Epidermal melanocyte (primary cell): ENCODE data around the gene ZDHHC7.
"Not testable (repeated sequence)": the region's sequence is repeated elsewhere in the genome, so short reads cannot be mapped to it uniquely, and the experiment has no call there.

Experiments used
- DNase-seq: peaks from one replicate; pipeline ENCODE4 v3.0.0; 2011; ENCODE audit warnings: low spot score; ENCODE audit not compliant: insufficient read length

The ZDHHC7 gene

DNA sequence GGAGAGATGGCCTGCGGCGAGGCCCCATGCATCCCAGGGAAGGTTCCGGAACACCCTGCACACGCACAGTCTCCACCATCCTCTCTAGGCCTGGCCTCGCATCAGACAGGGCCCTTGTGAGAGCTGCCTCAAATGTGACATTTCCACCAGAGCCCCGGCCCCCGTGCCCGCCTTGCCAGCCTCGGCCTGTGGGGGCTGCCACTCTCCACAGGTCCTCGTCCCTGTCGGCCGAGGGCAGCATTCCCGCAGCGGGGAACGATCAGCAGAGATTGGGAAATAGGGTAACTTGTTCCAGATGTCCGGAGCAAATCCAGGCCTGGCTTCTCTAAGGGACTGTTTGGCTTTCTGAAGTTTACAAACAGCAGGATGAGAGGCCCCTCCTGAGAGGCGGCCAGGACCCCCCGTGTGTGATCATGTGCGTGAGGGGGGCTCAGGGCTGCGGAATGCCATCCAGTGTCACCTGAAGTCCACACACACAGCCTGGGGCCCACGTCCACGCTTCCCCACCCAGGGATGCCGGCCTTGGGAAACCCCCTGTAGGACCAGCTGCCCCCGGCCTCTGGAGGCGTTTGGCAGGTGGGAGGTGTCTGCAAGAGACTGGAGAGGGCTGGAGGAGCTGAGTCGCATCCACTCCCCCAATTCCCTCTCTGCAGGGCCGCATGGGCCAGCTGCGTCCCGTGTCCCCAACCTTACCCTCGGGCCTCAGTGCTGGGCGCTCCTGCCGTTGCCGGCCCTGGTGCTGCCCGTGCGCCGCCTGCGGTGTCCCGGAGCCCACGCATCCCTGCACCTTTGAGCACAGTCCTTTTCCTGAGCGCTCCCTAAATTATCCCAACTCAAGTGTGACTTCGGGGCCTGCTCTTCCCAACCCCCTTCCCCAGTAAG is 70.4 kb downstream of the ZDHHC7 start:
- no peak for DNase-seq

DNA sequence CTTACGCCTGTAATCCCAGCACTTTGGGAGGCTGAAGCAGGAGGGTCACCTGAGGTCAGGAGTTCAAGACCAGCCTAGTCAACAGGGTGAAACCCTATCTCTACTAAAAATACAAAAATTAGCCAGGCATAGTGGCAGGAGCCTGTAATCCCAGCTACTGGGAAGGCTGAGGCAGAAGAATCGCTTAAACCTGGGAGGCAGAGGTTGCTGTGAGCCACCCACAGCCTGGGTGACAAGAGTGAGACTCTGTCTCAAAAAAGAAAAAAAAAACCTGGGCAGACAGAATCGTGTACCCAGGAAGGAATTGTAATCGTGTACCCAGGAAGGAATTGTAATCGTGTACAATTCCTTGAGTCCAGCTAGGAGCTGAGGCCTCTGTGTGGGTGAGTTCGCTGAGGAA is 72.7 kb downstream of the ZDHHC7 start:
- DNase-seq = not testable (repeated sequence)

DNA sequence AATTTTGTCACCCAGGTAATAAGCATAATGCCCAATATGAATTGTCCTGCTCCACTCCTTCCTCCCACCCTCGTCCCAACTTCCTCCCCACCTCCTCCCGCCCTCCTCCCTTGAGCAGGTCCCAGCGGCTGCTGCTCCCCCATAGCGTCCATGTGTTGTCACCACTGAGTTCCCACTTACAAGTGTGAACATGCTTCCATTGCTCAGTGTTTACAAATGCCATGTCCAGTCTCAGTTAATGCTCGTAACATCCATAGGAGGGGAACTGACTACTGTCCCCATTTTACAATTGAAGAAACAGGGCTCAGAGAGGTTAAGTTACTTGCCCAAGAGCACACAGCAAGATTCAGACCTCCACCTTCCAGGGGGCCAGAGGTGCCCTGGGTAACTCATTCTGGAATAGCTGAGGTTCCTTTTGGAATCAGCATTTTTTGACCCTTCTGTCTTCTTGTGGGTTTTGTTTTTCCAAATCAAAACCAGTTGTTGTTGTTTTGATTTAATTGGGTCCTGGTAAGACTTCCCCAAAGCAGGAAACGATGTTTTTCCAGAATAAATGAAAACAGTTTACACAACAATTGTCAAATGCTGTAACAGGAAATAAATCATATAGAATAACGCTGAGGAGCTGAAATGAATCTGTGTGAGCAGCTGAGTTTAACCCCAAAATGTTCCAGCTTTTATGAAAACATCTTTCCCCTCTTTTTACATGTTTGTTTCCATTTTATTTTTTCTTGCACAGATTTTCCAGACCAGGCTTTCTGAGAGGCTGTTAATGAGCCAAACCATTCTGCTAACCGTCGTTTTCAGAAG is 73.9 kb downstream of the ZDHHC7 start:
- DNase-seq = no peak

DNA sequence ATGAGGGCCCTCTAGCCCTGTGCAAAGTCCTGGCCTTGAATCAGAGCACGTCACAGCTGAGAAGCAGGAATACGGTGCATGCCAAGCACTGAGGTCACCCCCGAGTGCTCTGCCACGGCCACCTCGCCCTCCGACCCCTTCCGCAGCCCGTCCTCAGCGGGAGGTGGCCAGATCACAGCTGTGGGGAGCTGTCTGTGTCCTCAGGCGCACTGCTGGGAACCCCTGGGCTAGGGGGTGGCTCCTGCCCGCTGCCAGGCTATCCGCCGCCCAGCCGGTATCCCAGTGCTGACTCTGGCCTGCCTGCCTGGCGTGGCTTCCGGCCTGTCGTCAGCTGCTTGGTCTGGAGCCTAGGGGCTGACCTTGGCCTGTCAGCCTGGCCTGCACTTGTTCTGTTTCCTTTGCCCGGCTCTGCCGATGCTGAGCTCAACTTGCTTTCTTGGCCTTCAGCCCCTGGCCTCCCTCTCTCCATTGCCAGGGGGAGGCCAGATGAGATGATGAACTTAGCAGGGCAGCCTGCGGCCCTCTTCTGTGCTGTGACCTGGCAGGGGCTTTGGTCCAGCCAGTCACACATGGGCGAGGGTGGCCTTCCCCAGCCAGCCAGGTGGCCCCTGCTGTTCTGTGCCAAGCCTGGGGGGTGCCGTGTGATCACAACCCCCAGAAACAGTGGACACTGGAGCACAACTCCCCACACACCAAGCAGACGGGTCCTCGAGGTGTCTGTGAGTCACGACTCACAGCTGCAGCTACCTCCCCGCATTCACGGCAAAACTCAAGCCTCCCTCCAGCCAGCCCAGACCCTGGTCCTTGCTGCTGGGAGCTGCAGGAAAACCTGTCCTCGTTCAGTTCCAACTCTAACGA is 77.3 kb downstream of the ZDHHC7 start:
- DNase-seq = no peak

DNA sequence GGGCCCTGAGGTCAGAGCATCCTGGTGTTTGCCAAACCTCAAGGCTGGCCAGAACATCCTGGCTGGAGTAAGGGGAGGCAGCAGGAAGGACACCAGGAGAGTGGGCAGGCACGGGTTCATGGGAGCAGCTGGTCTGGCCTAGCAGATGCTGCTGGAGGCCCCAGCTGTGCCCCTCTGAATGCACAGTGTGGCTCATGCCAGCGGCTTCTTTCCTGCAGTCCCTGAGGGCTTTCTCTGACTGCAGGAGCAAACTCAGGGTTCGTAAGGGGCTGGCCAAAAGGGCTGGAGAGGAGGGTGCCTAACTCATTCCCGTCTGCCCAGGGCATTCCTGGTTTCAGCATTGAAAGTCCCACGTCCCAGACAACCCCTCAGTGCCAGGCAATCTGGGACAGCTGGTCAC is 78.7 kb downstream of the ZDHHC7 start:
- no peak for DNase-seq

DNA sequence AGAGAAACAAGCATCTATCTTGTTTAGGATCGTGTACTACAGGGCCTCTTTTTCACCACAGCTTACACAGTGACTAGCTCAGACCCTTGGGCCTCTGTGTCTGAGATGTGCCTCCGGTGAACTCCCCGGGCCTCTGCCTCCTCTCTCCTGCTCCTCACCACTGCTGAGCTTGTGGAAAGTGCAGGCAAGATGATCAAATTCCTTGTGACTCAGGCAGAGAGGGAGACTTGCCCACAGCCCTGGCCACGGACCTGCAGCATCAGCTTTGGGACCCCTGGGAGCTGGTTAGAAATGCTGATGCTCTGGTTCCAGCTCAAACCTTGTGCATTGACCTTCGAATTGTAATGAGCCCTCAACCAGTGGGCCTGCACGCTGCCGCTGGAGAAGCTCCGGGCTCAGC is 79.8 kb downstream of the ZDHHC7 start:
- no peak for DNase-seq

DNA sequence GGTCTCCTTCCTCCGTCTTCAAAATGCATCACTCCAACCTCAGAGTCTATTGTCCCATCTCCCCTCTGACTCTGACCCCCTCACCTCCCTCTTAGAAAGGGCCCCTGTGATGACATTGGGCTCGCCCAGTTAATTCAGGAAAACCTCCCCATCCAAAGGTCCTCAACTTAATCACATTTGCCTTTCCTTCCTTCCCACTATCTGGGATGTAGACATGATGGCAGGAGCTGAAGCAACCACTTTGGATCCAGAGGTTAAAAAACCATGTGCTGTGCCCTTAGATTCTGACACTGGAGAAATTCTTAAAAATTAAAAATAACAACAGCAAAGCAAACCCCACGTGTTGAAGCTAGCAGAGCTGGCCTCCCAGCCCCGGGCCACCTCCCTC is 80.2 kb downstream of the ZDHHC7 start:
- DNase-seq = no peak

DNA sequence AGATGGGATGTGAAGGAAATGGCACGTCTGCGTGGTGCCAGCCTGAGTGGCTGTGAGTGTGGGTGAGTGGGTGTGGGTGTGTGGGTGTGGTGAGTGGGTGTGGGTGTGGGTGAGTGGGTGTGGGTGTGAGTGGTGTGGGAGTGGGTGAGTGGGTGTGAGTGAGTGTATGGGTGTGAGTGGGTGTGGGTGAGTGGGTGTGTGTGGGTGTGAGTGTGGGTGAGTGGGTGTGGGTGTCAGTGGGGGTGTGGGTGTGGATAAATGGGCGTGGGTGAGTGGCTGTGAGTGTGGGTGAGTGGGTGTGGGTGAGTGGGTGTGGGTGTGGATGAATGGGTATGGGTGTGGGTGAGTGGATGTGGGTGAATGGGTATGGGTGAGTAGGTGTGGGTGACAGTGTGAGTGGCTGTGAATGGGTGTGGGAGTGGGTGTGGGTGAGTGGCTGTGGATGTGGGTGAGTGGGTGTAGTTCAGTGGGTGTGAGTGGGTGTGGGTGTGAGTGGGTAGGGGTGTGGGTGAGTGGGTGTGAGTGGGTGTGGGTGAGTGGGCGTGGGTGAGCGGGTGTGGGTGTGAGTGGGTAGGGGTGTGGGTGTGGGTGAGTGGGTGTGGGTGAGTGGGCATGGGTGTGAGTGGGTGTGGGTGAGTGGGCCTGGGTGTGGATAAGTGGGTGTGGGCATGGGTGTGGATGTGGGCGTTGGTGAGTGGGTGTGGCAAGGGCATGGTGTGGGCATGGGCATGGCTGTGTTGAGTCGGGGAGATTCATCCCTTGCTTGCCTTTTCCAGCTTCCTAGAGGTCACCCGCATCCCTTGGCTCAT is 80.8 kb downstream of the ZDHHC7 start:
- DNase-seq = no peak

DNA sequence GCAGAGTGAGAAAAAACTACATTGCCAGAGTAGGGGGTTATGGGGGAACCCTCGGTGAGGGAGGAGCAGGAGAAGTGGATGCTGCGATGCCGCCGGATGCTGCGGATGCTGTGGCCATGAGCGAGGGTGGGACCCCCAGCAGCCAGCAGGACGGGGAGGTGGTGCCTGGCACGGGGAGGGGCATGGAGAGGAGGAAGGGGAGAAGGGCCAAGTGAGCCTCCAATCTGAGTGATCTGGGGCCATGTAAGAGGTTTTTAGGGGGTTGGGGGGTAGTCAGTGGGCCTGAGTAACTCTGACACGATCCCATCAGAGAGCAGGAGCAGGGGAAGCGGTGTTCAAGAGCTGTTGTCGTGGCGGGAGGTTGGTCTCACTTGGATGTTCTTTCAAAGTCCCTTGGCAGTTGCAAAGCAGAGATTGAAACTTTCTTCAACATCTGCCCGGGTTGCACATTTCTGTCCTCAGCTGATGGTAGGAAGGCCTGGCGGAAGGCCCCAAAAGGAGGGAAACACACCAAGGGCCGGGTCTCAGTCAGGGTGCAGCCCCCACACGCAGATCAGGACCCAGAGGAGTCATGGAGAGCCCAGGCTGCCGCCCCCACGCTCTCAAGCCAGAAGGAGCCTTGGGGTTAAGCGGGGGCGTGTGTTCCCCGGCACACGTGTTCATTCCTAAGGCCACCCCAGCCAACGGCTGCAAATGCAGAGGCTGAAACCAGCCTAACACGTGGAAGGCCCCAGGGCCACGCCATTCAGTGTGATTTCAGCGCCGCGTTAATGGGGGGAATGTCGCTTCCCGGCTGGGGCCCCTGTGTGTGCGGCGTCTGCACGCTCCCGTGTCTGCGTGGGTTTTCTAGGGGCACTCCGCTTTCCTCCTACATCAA is 81.7 kb downstream of the ZDHHC7 start:
- no peak for DNase-seq

DNA sequence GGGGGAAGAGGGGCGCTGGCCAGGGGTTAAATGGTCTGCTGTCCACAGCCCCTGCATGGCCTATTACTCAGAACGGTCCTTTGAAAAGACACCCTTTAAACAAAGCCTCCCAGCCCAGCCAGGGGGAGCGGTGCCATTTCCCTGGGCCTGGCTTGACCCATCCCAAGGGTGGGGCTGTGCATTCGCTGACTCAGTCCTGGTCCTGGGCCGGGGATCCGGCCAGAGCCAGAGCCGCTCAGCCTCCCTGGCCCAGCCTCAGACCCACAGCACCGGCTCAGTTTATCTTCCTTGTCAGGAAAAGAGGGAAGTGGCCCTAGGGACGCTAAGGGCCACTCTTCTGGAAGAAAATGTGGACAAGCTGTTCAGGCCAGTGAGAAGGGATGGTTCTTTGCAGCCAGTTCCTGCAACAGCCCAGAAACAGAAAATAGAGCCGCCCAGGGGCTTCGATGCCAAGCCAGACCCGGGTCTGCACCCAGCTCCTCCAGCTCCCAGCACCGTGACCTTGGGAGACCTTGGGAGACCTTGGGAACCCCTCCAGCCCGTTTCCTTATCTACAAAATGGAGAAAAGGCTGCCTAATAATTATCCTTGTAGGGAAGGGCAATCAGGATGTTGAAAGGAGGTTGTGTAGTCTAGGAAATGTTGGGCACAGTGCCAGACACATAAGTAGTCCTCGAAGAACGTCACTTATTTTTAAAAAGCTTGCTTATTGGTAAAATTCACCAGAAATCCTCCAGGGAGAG is 82.5 kb downstream of the ZDHHC7 start:
- DNase-seq = no peak

DNA sequence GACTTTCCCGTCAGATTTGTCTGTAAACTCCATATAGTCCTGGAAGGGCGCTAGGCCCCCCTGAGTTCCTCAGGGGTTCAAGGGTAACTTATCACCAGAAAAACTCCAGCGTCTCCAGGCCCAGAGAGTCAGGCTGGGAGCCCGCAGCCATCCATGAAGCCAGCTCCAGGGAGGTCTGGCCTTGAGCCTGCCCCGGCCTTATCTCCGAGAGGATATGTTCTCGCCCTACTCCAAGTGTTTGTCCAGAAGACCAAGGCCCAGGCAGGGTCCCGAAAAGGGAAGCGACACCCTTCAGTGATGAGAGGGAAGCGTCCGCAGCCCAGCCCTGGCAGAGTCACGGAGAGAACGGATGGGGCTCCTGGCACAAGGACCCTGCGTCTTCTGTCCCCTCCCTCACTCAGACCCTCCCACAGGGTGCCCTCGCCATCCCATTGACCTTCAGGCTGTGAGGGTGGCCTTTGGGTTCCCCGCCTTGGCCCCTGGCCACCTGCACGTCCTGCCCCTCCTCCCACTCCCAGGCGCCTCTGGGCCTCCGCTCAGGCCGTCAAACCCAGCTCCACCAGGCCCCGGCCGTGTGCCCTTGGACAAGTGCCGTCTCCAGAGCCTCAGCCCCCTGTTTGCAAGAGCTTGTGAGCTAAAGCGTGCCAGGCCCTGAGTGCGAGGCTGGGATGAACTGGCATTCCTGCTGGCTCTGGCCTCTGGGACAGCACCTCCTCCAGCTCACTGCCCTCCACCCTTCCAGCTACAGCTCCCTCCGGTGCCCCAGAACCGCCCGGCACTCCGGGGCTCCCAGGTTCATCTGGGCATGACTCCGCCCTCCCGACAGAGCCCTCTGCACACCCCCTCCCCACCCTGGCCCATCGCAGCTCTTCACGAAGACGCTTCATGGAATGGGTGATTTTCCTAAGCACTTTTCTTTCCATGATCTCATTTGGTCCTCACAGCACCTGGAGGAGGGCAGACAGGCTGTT is 83.4 kb downstream of the ZDHHC7 start:
- no peak for DNase-seq

DNA sequence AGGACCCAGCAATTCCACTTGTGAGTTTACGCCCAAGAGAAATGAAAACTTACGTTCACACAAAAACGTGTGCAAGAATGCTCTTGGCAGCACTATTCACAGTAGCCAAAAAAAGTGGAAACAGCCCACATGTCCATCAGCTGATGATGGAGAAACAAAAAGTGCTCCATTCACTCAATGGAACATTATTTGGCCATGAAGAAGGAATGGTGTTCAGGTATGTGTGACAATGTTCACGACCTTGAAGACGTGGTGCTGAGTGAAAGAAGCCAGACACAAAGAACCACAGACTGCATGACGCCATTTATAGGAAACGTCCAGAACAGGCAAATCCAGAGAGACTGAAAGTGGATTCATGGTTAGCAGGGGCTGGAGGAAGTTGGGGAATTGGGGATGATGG is 84.9 kb downstream of the ZDHHC7 start:
- DNase-seq = no peak

DNA sequence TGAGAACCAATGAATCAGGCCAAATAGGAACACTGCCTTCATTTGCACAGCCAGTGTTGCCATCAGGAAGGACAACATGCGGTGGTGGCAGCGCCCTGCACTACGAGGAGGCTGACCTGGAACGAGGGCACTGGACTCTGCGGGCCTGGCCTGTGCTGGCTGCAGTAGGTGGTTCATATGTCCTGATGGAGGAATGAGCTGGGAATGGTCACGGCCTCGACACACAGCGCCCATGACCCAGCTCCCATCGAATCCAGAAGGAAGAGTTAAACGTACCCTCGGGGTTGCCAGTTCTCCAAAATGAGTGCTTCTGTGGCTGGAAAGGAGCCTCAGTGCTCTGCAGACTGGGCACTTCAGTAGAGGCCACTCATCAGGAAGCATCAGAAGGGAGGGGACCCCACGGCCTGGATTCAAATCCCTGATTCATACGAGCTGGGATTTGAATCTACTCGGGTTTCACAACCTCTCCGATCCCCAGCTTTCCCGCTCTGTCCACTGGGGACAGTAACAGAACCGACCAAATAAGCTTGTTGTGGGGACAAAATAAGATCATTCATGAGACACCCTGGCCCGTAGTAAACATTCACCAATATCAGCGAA is 85.5 kb downstream of the ZDHHC7 start:
- DNase-seq = no peak

DNA sequence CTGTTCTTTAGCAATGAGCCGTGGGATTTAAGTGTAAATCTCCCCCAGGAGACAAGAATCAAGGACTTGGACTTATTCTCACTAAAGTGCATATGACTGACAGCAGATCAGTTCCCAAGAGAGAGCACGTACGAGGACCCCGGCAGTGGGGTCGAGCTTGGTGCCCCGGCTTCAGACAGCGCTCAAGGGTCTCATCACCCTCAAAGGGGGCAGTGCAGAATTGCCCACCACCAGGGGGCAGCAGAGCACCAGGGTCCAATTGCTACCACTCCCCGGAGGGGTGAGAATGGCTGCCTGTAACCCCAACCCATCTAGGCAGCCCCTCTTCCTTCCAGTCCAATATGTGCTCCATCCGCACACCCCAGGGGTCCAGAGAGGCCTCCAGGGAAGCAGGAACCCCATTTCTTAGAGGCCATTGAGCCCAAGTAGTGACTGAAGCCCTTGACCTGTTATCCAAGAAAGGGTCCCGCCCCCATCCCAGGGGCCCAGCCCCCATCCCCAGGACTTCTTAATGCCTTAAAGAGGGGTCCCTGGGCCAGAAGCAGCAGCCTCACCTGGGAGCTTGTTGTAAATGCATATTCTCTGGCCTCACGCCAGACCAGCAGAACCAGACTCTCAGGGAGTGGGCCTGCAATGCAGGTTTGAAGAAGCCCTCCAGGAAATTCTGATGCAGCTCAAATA is 86.1 kb downstream of the ZDHHC7 start:
- DNase-seq = no peak

DNA sequence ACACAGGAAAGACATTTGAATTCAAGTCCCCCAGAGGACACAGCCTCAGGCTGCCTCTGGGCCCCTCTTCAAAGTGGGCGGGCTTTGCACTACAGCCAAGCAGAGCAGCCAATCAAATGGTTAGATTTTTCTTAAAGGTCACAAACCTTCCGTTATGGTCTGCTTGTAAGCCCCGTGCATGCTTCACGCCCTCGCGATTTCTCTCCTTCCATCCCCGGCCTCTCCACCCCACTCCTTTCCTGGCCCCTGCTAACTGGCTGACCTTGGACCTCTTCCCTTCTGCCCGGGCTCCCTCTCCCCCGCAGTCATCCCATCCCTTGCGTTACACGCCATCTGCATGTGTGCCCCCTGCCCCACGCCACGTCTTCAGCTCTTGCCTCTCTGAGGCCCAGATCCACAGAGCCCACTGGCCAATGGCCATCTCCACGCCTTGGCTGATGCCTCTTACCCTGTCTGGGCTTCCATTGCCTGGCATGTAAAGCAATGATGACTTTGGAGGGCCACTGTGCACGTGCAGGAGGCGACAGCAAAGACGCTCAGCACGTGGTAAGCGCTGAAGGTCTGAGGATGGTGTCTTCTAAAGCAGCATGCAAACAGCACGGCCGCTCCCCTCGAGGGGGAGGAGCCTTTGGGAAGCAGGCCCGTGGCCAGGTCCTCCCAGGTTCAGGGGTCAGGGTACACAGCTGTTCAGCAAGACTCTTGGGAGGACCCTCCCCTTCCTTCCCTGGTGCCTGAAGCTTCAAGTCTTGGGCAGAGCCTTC is 86.8 kb downstream of the ZDHHC7 start:
- DNase-seq = no peak
